Measurements from ENCODE around the gene TSEN2. TPM values are rescaled to one million over a fixed set of nuclear protein-coding genes. Genes with fewer than 3 reads are reported as not detected.

The TSEN2 gene
- total and polyA plus RNA-seq, 2 of the 13 experiments (the other 11 are each of a cell fraction or from before 2014, with no cell fraction given), result 11.0 to 17.3 TPM

GRCh38 chr3:12465836-12466225 is 18.4 kb upstream of the TSEN2 start:
- Histone ChIP-seq H3K79me2 (ENCODE audit: insufficient read depth, low read length) (no peaks in the 10 kb centered on the region), H3K9ac (ENCODE audit: insufficient read depth, low read depth, low read length) (no peak overlapping the region), H3K27ac (ENCODE audit: extremely low read length, insufficient read depth, low read length) (no peak overlapping the region), H2AFZ (ENCODE audit: low read length) (no peak overlapping the region), H3K4me3 (replicated peaks in 1 of 3; ENCODE audit: insufficient read depth in 1 of 3, low read depth in 2 of 3, low read length in 3 of 3) (no peak overlapping the region), H4K20me1 (ENCODE audit: insufficient read depth, low read length) (no peaks in the 10 kb centered on the region), H3K27me3 (ENCODE audit: control insufficient read depth in 1 of 2, insufficient read depth in 2 of 2, low read length in 2 of 2) (no peaks in the 10 kb centered on the region), H3K9me3 (ENCODE audit: low read length) (no peaks in the 10 kb centered on the region), H3K4me2 (ENCODE audit: low read depth, low read length) (no peak overlapping the region), H3K36me3 (replicated peaks in 1 of 2; ENCODE audit: control insufficient read depth in 1 of 2, insufficient read depth in 2 of 2, low read length in 2 of 2) (no peaks in the 10 kb centered on the region), H3K4me1 (ENCODE audit: insufficient read depth, low read length) (peaks cover 40% of the 10 kb centered on the region)
- POLR2A ChIA-PET, result no interaction called here
- no peak for FAIRE-seq
- intact Hi-C loops (cut with micrococcal nuclease; ENCODE audit: unreplicated experiment) (no loop called here), in situ Hi-C loops (cut with HindIII; ENCODE audit: extremely low pct_ligation_motif_present, low pct_unique_long_range_greater_than_20kb) (no loop called here)
- CTCF ChIA-PET (ENCODE audit: low intra/inter-chr PET ratio, low total read pairs), result no interaction called here
- BruUV-seq (replicated peaks), result no TSS peak
- DNase-seq (ENCODE audit: low spot score), result no peak
- WGBS (ENCODE audit: low lambda C conversion rate), result 78% methylated on average over 4 of the region's 4 CpGs
- TF ChIP-seq SMYD3 (CRISPR knock-in tag; IDR thresholded peaks at IDR 0.05) (no peak), ZNF276 (CRISPR knock-in tag; IDR thresholded peaks at IDR 0.05; ENCODE audit: low read depth) (no peak), ZNF746 (CRISPR knock-in tag; IDR thresholded peaks at IDR 0.05) (no peak), ZNF790 (CRISPR knock-in tag; IDR thresholded peaks at IDR 0.05; ENCODE audit: borderline replicate concordance) (no peak), FOXC1 (CRISPR knock-in tag; IDR thresholded peaks at IDR 0.05; ENCODE audit: borderline replicate concordance) (no peak), ZNF24 (IDR thresholded peaks at IDR 0.05) (no peak), ATF2 (CRISPR knock-in tag; IDR thresholded peaks at IDR 0.05) (no peak)
- TF ChIP-seq, protein P1, sequence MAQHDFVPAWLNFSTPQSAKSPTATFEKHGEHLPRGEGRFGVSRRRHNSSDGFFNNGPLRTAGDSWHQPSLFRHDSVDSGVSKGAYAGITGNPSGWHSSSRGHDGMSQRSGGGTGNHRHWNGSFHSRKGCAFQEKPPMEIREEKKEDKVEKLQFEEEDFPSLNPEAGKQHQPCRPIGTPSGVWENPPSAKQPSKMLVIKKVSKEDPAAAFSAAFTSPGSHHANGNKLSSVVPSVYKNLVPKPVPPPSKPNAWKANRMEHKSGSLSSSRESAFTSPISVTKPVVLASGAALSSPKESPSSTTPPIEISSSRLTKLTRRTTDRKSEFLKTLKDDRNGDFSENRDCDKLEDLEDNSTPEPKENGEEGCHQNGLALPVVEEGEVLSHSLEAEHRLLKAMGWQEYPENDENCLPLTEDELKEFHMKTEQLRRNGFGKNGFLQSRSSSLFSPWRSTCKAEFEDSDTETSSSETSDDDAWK (CRISPR knock-in tag; IDR thresholded peaks at IDR 0.05), result no peak
- ATAC-seq, result no peak
